GM12878 (cell line): ENCODE results near the gene TCF4. TPM values are rescaled to one million over a fixed set of nuclear protein-coding genes. Genes with fewer than 3 reads are reported as not detected.

Experiments used
- ATAC-seq: fragments of 200-7000 bp; cut with Tn5 transposase; 3 replicates; pipeline ENCODE4 v1.9.1; 2020; ENCODE audit warnings: mild to moderate bottlenecking, moderate library complexity
- BruUV-seq: library from RNA; stranded (reverse); fragments of 400-500 nt; replicated peaks from 2 replicates; lab custom pipeline; 2021; lab: Mats Ljungman, UMichigan
- CTCF ChIA-PET: fragments of 300-600 bp; sonication (Branson Sonifier 250); formaldehyde crosslinking; extraction: SDS; loops from one replicate; lab custom pipeline; 2021; ENCODE audit warnings: inconsistent platforms; lab: Yijun Ruan, JAX
- POLR2A ChIA-PET: fragments of 350-600 bp; formaldehyde crosslinking; extraction: SDS; loops from one replicate; lab custom pipeline; 2021; ENCODE audit warnings: inconsistent platforms; lab: Charles Lee
- RAD21 ChIA-PET: fragments of 300-600 bp; sonication (Branson Sonifier 250); formaldehyde crosslinking; loops from one replicate; lab custom pipeline; 2023; ENCODE audit warnings: antibody characterized with exemption; ENCODE audit not compliant: unreplicated experiment; lab: Charles Lee
- SMC1A ChIA-PET: fragments of 300-600 bp; sonication (Branson Sonifier 250); formaldehyde crosslinking; loops from one replicate; lab custom pipeline; 2023; ENCODE audit not compliant: unreplicated experiment, uncharacterized antibody; lab: Charles Lee
- DNase-seq: peaks from one replicate; pipeline ENCODE4 v3.0.0-alpha.2; 2011; ENCODE audit warnings: low read depth, low spot score
- FAIRE-seq: peaks from 3 replicates; lab custom pipeline; 2011; peaks lifted over from hg19 to GRCh38; lab: Jason Lieb, UNC
- H2AFZ ChIP-seq: 2 replicates; pipeline ENCODE4 v1.6.0; 2011; ENCODE audit warnings: low read depth, low read length, control low read depth; ENCODE audit not compliant: control insufficient read depth
- H3K27ac ChIP-seq: 2 replicates; pipeline ENCODE4 v1.5.1; 2011; ENCODE audit warnings: control low read depth; ENCODE audit not compliant: control insufficient read depth, insufficient read depth
- H3K27me3 ChIP-seq, 2 experiments: replicated peaks in 1 of 2; 2 replicates each; pipeline versions ENCODE4 v1.6.0 to v1.6.1; 2011; ENCODE audit warnings: low read length in 1 of 2; ENCODE audit not compliant: control insufficient read depth in 2 of 2, insufficient read depth in 2 of 2
- H3K36me3 ChIP-seq, 2 experiments: 2 replicates each; pipeline ENCODE4 v1.5.1; 2011; ENCODE audit warnings: low read length in 1 of 2; ENCODE audit not compliant: control insufficient read depth in 2 of 2, insufficient read depth in 2 of 2
- H3K4me1 ChIP-seq: 2 replicates; pipeline ENCODE4 v1.6.1; 2011; ENCODE audit warnings: mild to moderate bottlenecking, low read length, moderate library complexity, mixed read lengths; ENCODE audit not compliant: control insufficient read depth, insufficient read depth
- H3K4me2 ChIP-seq: 2 replicates; pipeline ENCODE4 v1.6.0; 2011; ENCODE audit warnings: control low read depth; ENCODE audit not compliant: control insufficient read depth, insufficient read depth
- H3K4me3 ChIP-seq: fragments of 200-600 bp; sonication (generic); 2 replicates; pipeline ENCODE4 v1.5.1; 2016
- H3K79me2 ChIP-seq: 2 replicates; pipeline ENCODE4 v1.6.0; 2011; ENCODE audit warnings: low read length; ENCODE audit not compliant: control insufficient read depth, insufficient read depth
- H3K9ac ChIP-seq: 2 replicates; pipeline ENCODE4 v1.8.0; 2011; ENCODE audit warnings: low read length, control low read depth, mixed read lengths; ENCODE audit not compliant: control insufficient read depth, insufficient read depth
- H3K9me3 ChIP-seq: replicated peaks from 3 replicates; pipeline ENCODE4 v1.5.1; 2011; ENCODE audit warnings: mild to moderate bottlenecking, low read length; ENCODE audit not compliant: control insufficient read depth, insufficient read depth
- H4K20me1 ChIP-seq: 2 replicates; pipeline ENCODE4 v1.6.0; 2011; ENCODE audit not compliant: control insufficient read depth, insufficient read depth
- BMI1 ChIP-seq: fragments of 450-650 bp; IDR thresholded peaks from 2 replicates; pipeline ENCODE4 v1.6.1; 2016; ENCODE audit warnings: mild to moderate bottlenecking, moderate library complexity, borderline replicate concordance
- CHD4 ChIP-seq: fragments of 200-600 bp; sonication (generic); IDR thresholded peaks from 2 replicates; pipeline ENCODE4 v1.6.1; 2016; ENCODE audit warnings: mild to moderate bottlenecking
- JUND ChIP-seq: IDR thresholded peaks from 2 replicates; pipeline ENCODE4 v1.6.1; 2012; ENCODE audit warnings: low read depth, mild to moderate bottlenecking, low read length, improper control_type of control experiment, moderate library complexity
- SMAD1 ChIP-seq: fragments of 450-650 bp; IDR thresholded peaks from 2 replicates; pipeline ENCODE4 v1.6.1; 2018; ENCODE audit warnings: mild to moderate bottlenecking, low read depth; ENCODE audit not compliant: partially characterized antibody
- SRF ChIP-seq, 2 experiments: IDR thresholded peaks; 2 replicates each; pipeline ENCODE4 v1.6.1; 2011; ENCODE audit warnings: low read depth in 2 of 2, low read length in 2 of 2, mild to moderate bottlenecking in 1 of 2, moderate library complexity in 1 of 2
- ZBTB4 ChIP-seq: fragments of 450-650 bp; formaldehyde crosslinking; IDR thresholded peaks from 2 replicates; pipeline ENCODE4 v1.4.0; 2022; ENCODE audit warnings: mild to moderate bottlenecking, moderate library complexity
- ZBTB40 ChIP-seq: fragments of 450-650 bp; IDR thresholded peaks from 2 replicates; pipeline ENCODE4 v1.6.1; 2016; ENCODE audit warnings: mild to moderate bottlenecking, moderate library complexity, borderline replicate concordance
- WGBS: methylation state at CpG from one replicate; pipeline ENCODE4 v1.1.6; 2016; ENCODE audit warnings: low lambda C conversion rate; ENCODE audit not compliant: insufficient replicate concordance, insufficient coverage; ENCODE audit errors: missing lambda C conversion rate; 5-methylcytosine and 5-hydroxymethylcytosine counted together
- in situ Hi-C: fragments of 300-500 bp; cut with MboI; formaldehyde crosslinking; loops from 9 replicates; pipeline ENCODE4 v1.14.3; 2018; ENCODE audit warnings: mixed read lengths
- intact Hi-C: fragments of 100-400 bp; cut with micrococcal nuclease; formaldehyde crosslinking; loops from one replicate; pipeline ENCODE4 v1.14.2; 2022; ENCODE audit not compliant: unreplicated experiment
- polyA plus RNA-seq, 11 experiments: library from polyadenylated mRNA; depleted of rRNA in 4 of 11; unstranded in 6 of 11; stranded (reverse) in 5 of 11; fragments of >200 nt; fragmentation: Nextera tagmentation in 4 of 11; fragmentation: Illumina TruSeq in 1 of 11; extraction: Ambion mirVana in 4 of 11; extraction: Trizol in 1 of 11; gene quantifications; 1 replicate in 1 of 11; 2 replicates in 10 of 11; pipeline versions ENCODE4 v1.2.1 to v1.2.3, GENCODE V29; 2011 to 2016; ENCODE audit warnings: inconsistent platforms in 2 of 11, missing spikeins in 2 of 11, low read depth in 1 of 11
- total RNA-seq, 4 experiments: library from RNA; depleted of rRNA in 3 of 4; stranded (reverse); fragments of >200 nt in 3 of 4; fragmentation: Illumina TruSeq in 1 of 4; extraction: Trizol in 1 of 4; gene quantifications; 2 replicates each; pipeline versions ENCODE4 v1.2.1 to v1.2.3, GENCODE V29; 2013 to 2021

TCF4 gene
- total and polyA plus RNA-seq, 10 of the 15 experiments (the other 5 are each of a cell fraction or from before 2014, with no cell fraction given) = 15.2 to 94.0 (median 31.5) TPM

- TF ChIP-seq ZBTB4 (CRISPR knock-in tag) (no peak), SMAD1 (no peak), CHD4 (no peak)
Measured at GRCh38 chr18:55338978-55339650, 248.9 kb downstream of the TCF4 start (continued).

GRCh38 chr18:55337908-55338521 lies 250.0 kb downstream of the TCF4 start:
- CTCF ChIA-PET = interaction anchor here (0.5 to 2.3 kb wide), 4 partner anchors 102 to 1608 kb away, joined by 3 to 8 read pairs (median 3); no protein-coding TSS in a partner anchor
- ATAC-seq (peak; percentile 42), FAIRE-seq (no peak), DNase-seq (no peak)
- no TSS peak for BruUV-seq
- Histone ChIP-seq H3K27me3 (peaks cover 1 to 3% of the 10 kb centered on the region in 2 experiments; a peak in 2 of 4 replicates), H3K9me3 (no peaks in the 10 kb centered on the region), H4K20me1 (no peaks in the 10 kb centered on the region), H3K4me2 (peak overlapping the region; percentile 38; the same call in 1 of the 2 replicates), H3K4me1 (no peaks in the 10 kb centered on the region), H3K36me3 (no peaks in the 10 kb centered on the region), H3K9ac (no peak overlapping the region), H2AFZ (peak overlapping the region; percentile 51), H3K79me2 (no peaks in the 10 kb centered on the region), H3K4me3 (no peak overlapping the region), H3K27ac (no peak overlapping the region)
- 24% methylated on average over 13 of the region's 13 CpGs for WGBS
- POLR2A ChIA-PET = no interaction called here
- RAD21 ChIA-PET = interaction anchor here (0.7 to 1.2 kb wide), 2 partner anchors 16 to 1898 kb away, joined by 3 read pairs; no protein-coding TSS in a partner anchor
- TF ChIP-seq BMI1 (no peak), SRF (IDR thresholded peaks at IDR 0.05; ENCODE audit: low read depth in 2 of 2, low read length in 2 of 2) (no peak), JUND (no peak), ZBTB40 (no peak)
- intact Hi-C loops = no loop called here
- in situ Hi-C loops = loop anchor here (10.0 kb wide), 1 partner anchor 1237 kb away; no protein-coding TSS in a partner anchor
- SMC1A ChIA-PET = interaction anchor here (0.5 kb wide), 1 partner anchor 556 kb away, joined by 3 read pairs; no protein-coding TSS in a partner anchor
